PC-3 (cell line): ENCODE results near the gene EPS8. TPM values are rescaled to one million over a fixed set of nuclear protein-coding genes. Genes with fewer than 3 reads are reported as not detected.

Experiments
- ATAC-seq: fragments of 200-7000 bp; cut with Tn5 transposase; 2 replicates; pipeline ENCODE4 v1.9.1; 2020; ENCODE audit warnings: mild to moderate bottlenecking, moderate library complexity
- BruUV-seq: library from RNA; stranded (reverse); fragments of 400-500 nt; replicated peaks from 2 replicates; lab custom pipeline; 2021; lab: Mats Ljungman, UMichigan
- CTCF ChIA-PET: fragments of 300-600 bp; sonication (Branson Sonifier 250); formaldehyde crosslinking; loops from one replicate; lab custom pipeline; 2022; ENCODE audit warnings: antibody characterized with exemption; lab: Charles Lee
- POLR2A ChIA-PET: fragments of 300-600 bp; sonication (Branson Sonifier 250); formaldehyde crosslinking; loops from one replicate; lab custom pipeline; 2022; ENCODE audit warnings: antibody characterized with exemption; ENCODE audit not compliant: unreplicated experiment; lab: Charles Lee
- DNase-seq: peaks from one replicate; pipeline ENCODE4 v3.0.0-alpha.2; 2015
- H2AFZ ChIP-seq: fragments of 300-600 bp; sonication (generic); 2 replicates; pipeline ENCODE4 v1.6.0; 2016; ENCODE audit warnings: antibody characterized with exemption, low read length
- H3F3A ChIP-seq: fragments of 300-600 bp; sonication (generic); one replicate; pipeline ENCODE4 v1.6.0; 2017; ENCODE audit warnings: antibody characterized with exemption, low read length, control low read depth, mild to moderate bottlenecking; ENCODE audit not compliant: unreplicated experiment
- H3K27ac ChIP-seq: fragments of 300-600 bp; sonication (generic); 2 replicates; pipeline ENCODE4 v1.5.1; 2016; ENCODE audit warnings: mild to moderate bottlenecking, low read length
- H3K27me3 ChIP-seq: fragments of 300-600 bp; sonication (generic); 2 replicates; pipeline ENCODE4 v1.6.1; 2016; ENCODE audit warnings: low read length, mixed read lengths
- H3K36me3 ChIP-seq: fragments of 300-600 bp; sonication (generic); 2 replicates; pipeline ENCODE4 v1.6.1; 2016; ENCODE audit warnings: low read depth, mixed run types, low read length, mixed read lengths
- H3K4me1 ChIP-seq: fragments of 300-600 bp; sonication (generic); 2 replicates; pipeline ENCODE4 v1.5.1; 2016; ENCODE audit warnings: low read length; ENCODE audit not compliant: insufficient read depth
- H3K4me2 ChIP-seq: fragments of 300-600 bp; sonication (generic); 2 replicates; pipeline ENCODE4 v1.6.0; 2016; ENCODE audit warnings: low read length
- H3K4me3 ChIP-seq: fragments of 300-600 bp; sonication (generic); 2 replicates; pipeline ENCODE4 v1.5.1; 2016; ENCODE audit warnings: mild to moderate bottlenecking, low read length, mixed read lengths
- H3K79me2 ChIP-seq: fragments of 300-600 bp; sonication (generic); 2 replicates; pipeline ENCODE4 v1.6.1; 2017; ENCODE audit warnings: low read length, mixed read lengths
- H3K9ac ChIP-seq: fragments of 300-600 bp; sonication (generic); 2 replicates; pipeline ENCODE4 v1.6.0; 2016; ENCODE audit warnings: mild to moderate bottlenecking, low read length
- H3K9me2 ChIP-seq: fragments of 300-600 bp; sonication (generic); replicated peaks from 2 replicates; pipeline ENCODE4 v1.6.1; 2016; ENCODE audit warnings: mixed run types, low read length, mixed read lengths
- H3K9me3 ChIP-seq: fragments of 300-600 bp; sonication (generic); 2 replicates; pipeline ENCODE4 v1.6.1; 2016; ENCODE audit warnings: low read length, mixed read lengths
- H4K20me1 ChIP-seq: fragments of 300-600 bp; sonication (generic); 2 replicates; pipeline ENCODE4 v1.6.1; 2016; ENCODE audit warnings: low read length, mixed read lengths
- EZH2 ChIP-seq: fragments of 300-600 bp; sonication (generic); IDR thresholded peaks from one replicate; pipeline ENCODE4 v1.6.1; 2017; ENCODE audit warnings: antibody characterized with exemption, mild to moderate bottlenecking, low read length; ENCODE audit not compliant: unreplicated experiment
- EZH2phosphoT487 ChIP-seq: fragments of 300-600 bp; sonication (generic); IDR thresholded peaks from 2 replicates; pipeline ENCODE4 v1.6.1; 2018; ENCODE audit warnings: mild to moderate bottlenecking, antibody characterized with exemption, low read length, borderline replicate concordance
- intact Hi-C: fragments of 100-400 bp; cut with micrococcal nuclease; formaldehyde crosslinking; loops from 2 replicates; pipeline ENCODE4 v1.9.0; 2023
- total RNA-seq: library from RNA; depleted of rRNA; stranded (reverse); fragments of >200 nt; gene quantifications from 2 replicates; pipeline ENCODE4 v1.2.3, GENCODE V29; 2014
- TF ChIP-seq, protein P1 (sequence below): fragments of 300-600 bp; sonication (generic); conservative IDR thresholded peaks from 2 replicates; pipeline ENCODE4 v1.5.1; 2017; ENCODE audit warnings: antibody characterized with exemption, low read depth, mild to moderate bottlenecking, low read length

The EPS8 gene
- total RNA-seq, 1 experiment from 2014 or later = 47.4 TPM

DNA sequence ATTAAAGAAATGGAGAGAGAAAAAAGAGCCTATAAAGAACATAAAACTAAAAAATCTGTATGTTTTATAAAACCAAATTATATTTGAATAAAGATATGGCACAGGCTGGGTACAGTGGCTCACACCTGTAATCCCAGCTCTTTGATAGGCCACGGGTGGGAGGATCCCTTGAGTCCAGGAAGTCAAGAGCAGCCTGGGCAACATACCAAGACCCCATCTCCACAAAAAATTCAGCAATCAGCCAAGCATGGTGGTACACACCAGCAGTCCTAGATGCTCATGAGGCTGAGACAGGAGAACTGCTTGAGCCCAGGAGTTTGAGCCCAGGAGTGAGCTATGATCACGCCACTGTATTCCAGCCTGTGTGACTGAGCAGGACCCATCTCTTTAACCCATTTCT lies 74.9 kb downstream of the EPS8 start:
- ATAC-seq (no peak), DNase-seq (no peak)
- Histone ChIP-seq H3F3A (no peaks in the 10 kb centered on the region), H4K20me1 (no peaks in the 10 kb centered on the region), H3K9me3 (no peaks in the 10 kb centered on the region), H3K9me2 (no peaks in the 10 kb centered on the region), H3K4me2 (no peak overlapping the region), H3K36me3 (no peaks in the 10 kb centered on the region), H3K4me1 (peaks cover 38% of the 10 kb centered on the region), H3K9ac (no peak overlapping the region), H3K27me3 (no peaks in the 10 kb centered on the region), H3K4me3 (no peak overlapping the region), H3K27ac (no peak overlapping the region), H3K79me2 (peaks cover 25% of the 10 kb centered on the region; the same call in 1 of the 2 replicates), H2AFZ (no peak overlapping the region)
- CTCF ChIA-PET = no interaction called here
- no peak for TF ChIP-seq EZH2phosphoT487
- no peak for TF ChIP-seq EZH2
- TF ChIP-seq, protein P1, sequence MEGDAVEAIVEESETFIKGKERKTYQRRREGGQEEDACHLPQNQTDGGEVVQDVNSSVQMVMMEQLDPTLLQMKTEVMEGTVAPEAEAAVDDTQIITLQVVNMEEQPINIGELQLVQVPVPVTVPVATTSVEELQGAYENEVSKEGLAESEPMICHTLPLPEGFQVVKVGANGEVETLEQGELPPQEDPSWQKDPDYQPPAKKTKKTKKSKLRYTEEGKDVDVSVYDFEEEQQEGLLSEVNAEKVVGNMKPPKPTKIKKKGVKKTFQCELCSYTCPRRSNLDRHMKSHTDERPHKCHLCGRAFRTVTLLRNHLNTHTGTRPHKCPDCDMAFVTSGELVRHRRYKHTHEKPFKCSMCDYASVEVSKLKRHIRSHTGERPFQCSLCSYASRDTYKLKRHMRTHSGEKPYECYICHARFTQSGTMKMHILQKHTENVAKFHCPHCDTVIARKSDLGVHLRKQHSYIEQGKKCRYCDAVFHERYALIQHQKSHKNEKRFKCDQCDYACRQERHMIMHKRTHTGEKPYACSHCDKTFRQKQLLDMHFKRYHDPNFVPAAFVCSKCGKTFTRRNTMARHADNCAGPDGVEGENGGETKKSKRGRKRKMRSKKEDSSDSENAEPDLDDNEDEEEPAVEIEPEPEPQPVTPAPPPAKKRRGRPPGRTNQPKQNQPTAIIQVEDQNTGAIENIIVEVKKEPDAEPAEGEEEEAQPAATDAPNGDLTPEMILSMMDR = no peak
- BruUV-seq = no TSS peak
- intact Hi-C loops = no loop called here
- POLR2A ChIA-PET = no interaction called here

DNA sequence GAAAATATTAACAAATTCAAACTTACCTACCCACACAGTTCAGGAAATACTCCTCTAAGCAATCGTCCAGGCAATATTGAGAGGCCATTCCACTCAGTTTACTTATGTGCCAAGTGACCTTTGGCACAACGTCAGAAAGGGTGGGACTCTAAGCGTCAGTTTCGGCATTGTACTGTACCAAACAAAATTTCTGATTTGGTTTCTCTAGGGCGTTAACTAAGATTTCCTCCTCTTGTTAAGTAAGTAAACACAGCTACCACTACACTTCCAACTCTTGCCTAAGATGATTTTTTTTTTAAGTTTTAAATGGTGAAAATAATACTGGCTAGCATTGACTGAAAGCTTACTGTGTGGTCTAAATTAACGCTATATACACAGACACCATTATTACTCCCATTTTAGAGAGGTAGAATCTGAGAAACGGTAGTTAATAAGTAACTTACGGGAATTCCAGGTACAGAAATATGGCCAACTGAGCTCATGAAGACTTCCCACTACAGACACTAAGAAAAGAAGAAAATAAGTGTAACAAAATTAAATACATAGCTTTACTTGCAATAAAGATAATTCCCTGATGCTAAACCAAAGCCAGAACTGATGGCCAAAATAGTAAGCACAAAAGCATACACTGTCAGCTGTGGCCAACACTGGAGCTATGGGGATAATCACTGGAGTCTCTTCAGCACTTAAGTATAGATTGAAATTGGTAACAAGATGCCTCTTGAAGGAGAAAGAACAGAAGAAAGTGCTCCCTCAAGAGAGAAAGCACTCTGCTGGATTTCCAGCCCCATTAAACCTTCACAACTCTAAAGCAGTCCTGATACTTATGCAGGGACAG lies 76.1 kb downstream of the EPS8 start:
- intact Hi-C loops = no loop called here
- Histone ChIP-seq H3K27me3 (no peaks in the 10 kb centered on the region), H2AFZ (no peak overlapping the region), H3K36me3 (no peaks in the 10 kb centered on the region), H3K4me3 (no peak overlapping the region), H3K9me2 (no peaks in the 10 kb centered on the region), H3K9me3 (no peaks in the 10 kb centered on the region), H3F3A (no peaks in the 10 kb centered on the region), H3K4me2 (no peak overlapping the region), H3K4me1 (peaks cover 25% of the 10 kb centered on the region), H3K27ac (no peak overlapping the region), H3K9ac (no peak overlapping the region), H3K79me2 (peaks cover 25% of the 10 kb centered on the region; the same call in 1 of the 2 replicates), H4K20me1 (no peaks in the 10 kb centered on the region)
- no peak for DNase-seq
- ATAC-seq = no peak
- CTCF ChIA-PET = no interaction called here
- TF ChIP-seq, protein P1 = no peak
- TF ChIP-seq EZH2 (no peak), EZH2phosphoT487 (no peak)
- no TSS peak for BruUV-seq
- POLR2A ChIA-PET = no interaction called here

- TF ChIP-seq EZH2phosphoT487 (no peak), EZH2 (no peak)
- TF ChIP-seq, protein P1 = no peak
- CTCF ChIA-PET = no interaction called here
- POLR2A ChIA-PET = no interaction called here
- no peak overlapping the region for H2AFZ ChIP-seq
- BruUV-seq = no TSS peak
- H3K27ac ChIP-seq = no peak overlapping the region
- H3K9me3 ChIP-seq = no peaks in the 10 kb centered on the region
- peaks cover 20% of the 10 kb centered on the region; the same call in 1 of the 2 replicates for H3K79me2 ChIP-seq
- H3K9ac ChIP-seq = no peak overlapping the region
- H4K20me1 ChIP-seq = no peaks in the 10 kb centered on the region
- peaks cover 17% of the 10 kb centered on the region for H3K4me1 ChIP-seq
- H3K36me3 ChIP-seq = no peaks in the 10 kb centered on the region
- DNase-seq (no peak), ATAC-seq (no peak)
- H3K9me2 ChIP-seq = no peaks in the 10 kb centered on the region
- H3K4me2 ChIP-seq = no peak overlapping the region
- intact Hi-C loops = no loop called here
- H3K4me3 ChIP-seq = no peak overlapping the region
- no peaks in the 10 kb centered on the region for H3F3A ChIP-seq
- H3K27me3 ChIP-seq = no peaks in the 10 kb centered on the region
Measured at GRCh38 chr12:15712160-15712559, 77.0 kb downstream of the EPS8 start.
